GM12878 (cell line): ENCODE data around the gene MACROD2. TPM values are rescaled to one million over a fixed set of nuclear protein-coding genes. Genes with fewer than 3 reads are reported as not detected.
"Not testable (repeated sequence)": the region's sequence is repeated elsewhere in the genome, so short reads cannot be mapped to it uniquely, and the experiment has no call there.

Source experiments
- ATAC-seq: fragments of 200-7000 bp; cut with Tn5 transposase; 3 replicates; pipeline ENCODE4 v1.9.1; 2020; ENCODE audit warnings: mild to moderate bottlenecking, moderate library complexity
- BruUV-seq: library from RNA; stranded (reverse); fragments of 400-500 nt; replicated peaks from 2 replicates; lab custom pipeline; 2021; lab: Mats Ljungman, UMichigan
- CTCF ChIA-PET: fragments of 300-600 bp; sonication (Branson Sonifier 250); formaldehyde crosslinking; extraction: SDS; loops from one replicate; lab custom pipeline; 2021; ENCODE audit warnings: inconsistent platforms; lab: Yijun Ruan, JAX
- POLR2A ChIA-PET: fragments of 350-600 bp; formaldehyde crosslinking; extraction: SDS; loops from one replicate; lab custom pipeline; 2021; ENCODE audit warnings: inconsistent platforms; lab: Charles Lee
- RAD21 ChIA-PET: fragments of 300-600 bp; sonication (Branson Sonifier 250); formaldehyde crosslinking; loops from one replicate; lab custom pipeline; 2023; ENCODE audit warnings: antibody characterized with exemption; ENCODE audit not compliant: unreplicated experiment; lab: Charles Lee
- SMC1A ChIA-PET: fragments of 300-600 bp; sonication (Branson Sonifier 250); formaldehyde crosslinking; loops from one replicate; lab custom pipeline; 2023; ENCODE audit not compliant: unreplicated experiment, uncharacterized antibody; lab: Charles Lee
- DNase-seq: peaks from one replicate; pipeline ENCODE4 v3.0.0-alpha.2; 2011; ENCODE audit warnings: low read depth, low spot score
- FAIRE-seq: peaks from 3 replicates; lab custom pipeline; 2011; peaks lifted over from hg19 to GRCh38; lab: Jason Lieb, UNC
- H2AFZ ChIP-seq: 2 replicates; pipeline ENCODE4 v1.6.0; 2011; ENCODE audit warnings: low read depth, low read length, control low read depth; ENCODE audit not compliant: control insufficient read depth
- H3K27ac ChIP-seq: 2 replicates; pipeline ENCODE4 v1.5.1; 2011; ENCODE audit warnings: control low read depth; ENCODE audit not compliant: control insufficient read depth, insufficient read depth
- H3K27me3 ChIP-seq, 2 experiments: replicated peaks in 1 of 2; 2 replicates each; pipeline versions ENCODE4 v1.6.0 to v1.6.1; 2011; ENCODE audit warnings: low read length in 1 of 2; ENCODE audit not compliant: control insufficient read depth in 2 of 2, insufficient read depth in 2 of 2
- H3K36me3 ChIP-seq, 2 experiments: 2 replicates each; pipeline ENCODE4 v1.5.1; 2011; ENCODE audit warnings: low read length in 1 of 2; ENCODE audit not compliant: control insufficient read depth in 2 of 2, insufficient read depth in 2 of 2
- H3K4me1 ChIP-seq: 2 replicates; pipeline ENCODE4 v1.6.1; 2011; ENCODE audit warnings: mild to moderate bottlenecking, low read length, moderate library complexity, mixed read lengths; ENCODE audit not compliant: control insufficient read depth, insufficient read depth
- H3K4me2 ChIP-seq: 2 replicates; pipeline ENCODE4 v1.6.0; 2011; ENCODE audit warnings: control low read depth; ENCODE audit not compliant: control insufficient read depth, insufficient read depth
- H3K4me3 ChIP-seq: fragments of 200-600 bp; sonication (generic); 2 replicates; pipeline ENCODE4 v1.5.1; 2016
- H3K79me2 ChIP-seq: 2 replicates; pipeline ENCODE4 v1.6.0; 2011; ENCODE audit warnings: low read length; ENCODE audit not compliant: control insufficient read depth, insufficient read depth
- H3K9ac ChIP-seq: 2 replicates; pipeline ENCODE4 v1.8.0; 2011; ENCODE audit warnings: low read length, control low read depth, mixed read lengths; ENCODE audit not compliant: control insufficient read depth, insufficient read depth
- H3K9me3 ChIP-seq: replicated peaks from 3 replicates; pipeline ENCODE4 v1.5.1; 2011; ENCODE audit warnings: mild to moderate bottlenecking, low read length; ENCODE audit not compliant: control insufficient read depth, insufficient read depth
- H4K20me1 ChIP-seq: 2 replicates; pipeline ENCODE4 v1.6.0; 2011; ENCODE audit not compliant: control insufficient read depth, insufficient read depth
- CEBPZ ChIP-seq: fragments of 150-350 bp; IDR thresholded peaks from 2 replicates; pipeline ENCODE4 v1.6.1; 2016; ENCODE audit warnings: low read depth, low read length
- DPF2 ChIP-seq: fragments of 450-650 bp; IDR thresholded peaks from 2 replicates; pipeline ENCODE4 v1.6.1; 2017; ENCODE audit warnings: mild to moderate bottlenecking
- EZH2 ChIP-seq: IDR thresholded peaks from 2 replicates; pipeline ENCODE4 v1.6.1; 2012; ENCODE audit warnings: low read depth, mild to moderate bottlenecking, control low read depth, inconsistent platforms, low read length, borderline replicate concordance; ENCODE audit not compliant: control insufficient read depth
- HDGF ChIP-seq: fragments of 450-650 bp; IDR thresholded peaks from 2 replicates; pipeline ENCODE4 v1.6.1; 2016; ENCODE audit warnings: antibody characterized with exemption
- NKRF ChIP-seq: fragments of 450-650 bp; conservative IDR thresholded peaks from 2 replicates; pipeline ENCODE4 v1.6.1; 2017; ENCODE audit warnings: mild to moderate bottlenecking, moderate library complexity
- POLR2AphosphoS2 ChIP-seq: IDR thresholded peaks from 2 replicates; pipeline ENCODE4 v1.6.1; 2011; ENCODE audit warnings: low read depth, mild to moderate bottlenecking, low read length, improper control_type of control experiment, moderate library complexity
- SREBF2 ChIP-seq: IDR thresholded peaks from 2 replicates; pipeline ENCODE4 v1.6.1; 2012; ENCODE audit warnings: mild to moderate bottlenecking, low read length
- WGBS: methylation state at CpG from one replicate; pipeline ENCODE4 v1.1.6; 2016; ENCODE audit warnings: low lambda C conversion rate; ENCODE audit not compliant: insufficient replicate concordance, insufficient coverage; ENCODE audit errors: missing lambda C conversion rate; 5-methylcytosine and 5-hydroxymethylcytosine counted together
- in situ Hi-C: fragments of 300-500 bp; cut with MboI; formaldehyde crosslinking; loops from 9 replicates; pipeline ENCODE4 v1.14.3; 2018; ENCODE audit warnings: mixed read lengths
- intact Hi-C: fragments of 100-400 bp; cut with micrococcal nuclease; formaldehyde crosslinking; loops from one replicate; pipeline ENCODE4 v1.14.2; 2022; ENCODE audit not compliant: unreplicated experiment
- polyA plus RNA-seq, 11 experiments: library from polyadenylated mRNA; depleted of rRNA in 4 of 11; unstranded in 6 of 11; stranded (reverse) in 5 of 11; fragments of >200 nt; fragmentation: Nextera tagmentation in 4 of 11; fragmentation: Illumina TruSeq in 1 of 11; extraction: Ambion mirVana in 4 of 11; extraction: Trizol in 1 of 11; gene quantifications; 1 replicate in 1 of 11; 2 replicates in 10 of 11; pipeline versions ENCODE4 v1.2.1 to v1.2.3, GENCODE V29; 2011 to 2016; ENCODE audit warnings: inconsistent platforms in 2 of 11, missing spikeins in 2 of 11, low read depth in 1 of 11
- total RNA-seq, 4 experiments: library from RNA; depleted of rRNA in 3 of 4; stranded (reverse); fragments of >200 nt in 3 of 4; fragmentation: Illumina TruSeq in 1 of 4; extraction: Trizol in 1 of 4; gene quantifications; 2 replicates each; pipeline versions ENCODE4 v1.2.1 to v1.2.3, GENCODE V29; 2013 to 2021

The MACROD2 gene
- total and polyA plus RNA-seq, 10 of the 15 experiments (the other 5 are each of a cell fraction or from before 2014, with no cell fraction given): 1.1 to 21.5 (median 2.2) TPM

GRCh38 chr20:15139522-15139921 is 1144.2 kb downstream of the MACROD2 start (continued):
- TF ChIP-seq NKRF: no peak
- TF ChIP-seq, all 136 proteins: peak for 0

- in situ Hi-C loops: no loop called here
- ChIA-PET SMC1A (no interaction called here), RAD21 (no interaction called here)
These were observed 1145.0 kb downstream of the MACROD2 start for GRCh38 chr20:15140286-15140685.

GRCh38 chr20:15140940-15141339 is 1145.6 kb downstream of the MACROD2 start:
- H3K4me2 ChIP-seq, H3K36me3 ChIP-seq, H3K27me3 ChIP-seq, DNase-seq, BruUV-seq, H3K9me3 ChIP-seq, H3K4me3 ChIP-seq, in situ Hi-C loops, H3K9ac ChIP-seq, ATAC-seq, POLR2A ChIA-PET, H3K79me2 ChIP-seq, CTCF ChIA-PET, RAD21 ChIA-PET, SMC1A ChIA-PET, H4K20me1 ChIP-seq, H3K27ac ChIP-seq, H2AFZ ChIP-seq, H3K4me1 ChIP-seq, intact Hi-C loops, FAIRE-seq: not testable (repeated sequence)
- 42% methylated on average over 1 of the region's 1 CpG for WGBS

More at GRCh38 chr20:15140286-15140685, 1145.0 kb downstream of the MACROD2 start:
- Histone ChIP-seq H3K9ac (no peak overlapping the region), H3K27ac (no peak overlapping the region), H3K36me3 (no peaks in the 10 kb centered on the region), H3K4me1 (no peaks in the 10 kb centered on the region), H3K79me2 (no peaks in the 10 kb centered on the region), H3K9me3 (no peaks in the 10 kb centered on the region), H3K4me3 (no peak overlapping the region), H4K20me1 (no peaks in the 10 kb centered on the region), H3K4me2 (no peak overlapping the region), H3K27me3 (no peaks in the 10 kb centered on the region), H2AFZ (no peak overlapping the region)
- ChIA-PET POLR2A (no interaction called here), CTCF (no interaction called here)
- 15% methylated on average over 2 of the region's 2 CpGs for WGBS
- DNase-seq (no peak), ATAC-seq (no peak), FAIRE-seq (no peak)
- intact Hi-C loops: no loop called here
- BruUV-seq: no TSS peak
- TF ChIP-seq SREBF2 (no peak), POLR2AphosphoS2 (no peak), EZH2 (no peak), CEBPZ (no peak), HDGF (no peak), DPF2 (no peak)
